GM12878 (cell line): Measurements from ENCODE around the gene SEMA4A. TPM values are rescaled to one million over a fixed set of nuclear protein-coding genes. Genes with fewer than 3 reads are reported as not detected.
A peak's percentile ranks its signal among the peaks of the same experiment; 100 is the strongest.

Experiments
- ATAC-seq: fragments of 200-7000 bp; cut with Tn5 transposase; 3 replicates; pipeline ENCODE4 v1.9.1; 2020; ENCODE audit warnings: mild to moderate bottlenecking, moderate library complexity
- BruUV-seq: library from RNA; stranded (reverse); fragments of 400-500 nt; replicated peaks from 2 replicates; lab custom pipeline; 2021; lab: Mats Ljungman, UMichigan
- CTCF ChIA-PET: fragments of 300-600 bp; sonication (Branson Sonifier 250); formaldehyde crosslinking; extraction: SDS; loops from one replicate; lab custom pipeline; 2021; ENCODE audit warnings: inconsistent platforms; lab: Yijun Ruan, JAX
- POLR2A ChIA-PET: fragments of 350-600 bp; formaldehyde crosslinking; extraction: SDS; loops from one replicate; lab custom pipeline; 2021; ENCODE audit warnings: inconsistent platforms; lab: Charles Lee
- RAD21 ChIA-PET: fragments of 300-600 bp; sonication (Branson Sonifier 250); formaldehyde crosslinking; loops from one replicate; lab custom pipeline; 2023; ENCODE audit warnings: antibody characterized with exemption; ENCODE audit not compliant: unreplicated experiment; lab: Charles Lee
- SMC1A ChIA-PET: fragments of 300-600 bp; sonication (Branson Sonifier 250); formaldehyde crosslinking; loops from one replicate; lab custom pipeline; 2023; ENCODE audit not compliant: unreplicated experiment, uncharacterized antibody; lab: Charles Lee
- DNase-seq: peaks from one replicate; pipeline ENCODE4 v3.0.0-alpha.2; 2011; ENCODE audit warnings: low read depth, low spot score
- FAIRE-seq: peaks from 3 replicates; lab custom pipeline; 2011; peaks lifted over from hg19 to GRCh38; lab: Jason Lieb, UNC
- H2AFZ ChIP-seq: 2 replicates; pipeline ENCODE4 v1.6.0; 2011; ENCODE audit warnings: low read depth, low read length, control low read depth; ENCODE audit not compliant: control insufficient read depth
- H3K27ac ChIP-seq: 2 replicates; pipeline ENCODE4 v1.5.1; 2011; ENCODE audit warnings: control low read depth; ENCODE audit not compliant: control insufficient read depth, insufficient read depth
- H3K27me3 ChIP-seq, 2 experiments: replicated peaks in 1 of 2; 2 replicates each; pipeline versions ENCODE4 v1.6.0 to v1.6.1; 2011; ENCODE audit warnings: low read length in 1 of 2; ENCODE audit not compliant: control insufficient read depth in 2 of 2, insufficient read depth in 2 of 2
- H3K36me3 ChIP-seq, 2 experiments: 2 replicates each; pipeline ENCODE4 v1.5.1; 2011; ENCODE audit warnings: low read length in 1 of 2; ENCODE audit not compliant: control insufficient read depth in 2 of 2, insufficient read depth in 2 of 2
- H3K4me1 ChIP-seq: 2 replicates; pipeline ENCODE4 v1.6.1; 2011; ENCODE audit warnings: mild to moderate bottlenecking, low read length, moderate library complexity, mixed read lengths; ENCODE audit not compliant: control insufficient read depth, insufficient read depth
- H3K4me2 ChIP-seq: 2 replicates; pipeline ENCODE4 v1.6.0; 2011; ENCODE audit warnings: control low read depth; ENCODE audit not compliant: control insufficient read depth, insufficient read depth
- H3K4me3 ChIP-seq: fragments of 200-600 bp; sonication (generic); 2 replicates; pipeline ENCODE4 v1.5.1; 2016
- H3K79me2 ChIP-seq: 2 replicates; pipeline ENCODE4 v1.6.0; 2011; ENCODE audit warnings: low read length; ENCODE audit not compliant: control insufficient read depth, insufficient read depth
- H3K9ac ChIP-seq: 2 replicates; pipeline ENCODE4 v1.8.0; 2011; ENCODE audit warnings: low read length, control low read depth, mixed read lengths; ENCODE audit not compliant: control insufficient read depth, insufficient read depth
- H3K9me3 ChIP-seq: replicated peaks from 3 replicates; pipeline ENCODE4 v1.5.1; 2011; ENCODE audit warnings: mild to moderate bottlenecking, low read length; ENCODE audit not compliant: control insufficient read depth, insufficient read depth
- H4K20me1 ChIP-seq: 2 replicates; pipeline ENCODE4 v1.6.0; 2011; ENCODE audit not compliant: control insufficient read depth, insufficient read depth
- ASH2L ChIP-seq: fragments of 300-600, 200-600 bp; sonication (generic); IDR thresholded peaks from 2 replicates; pipeline ENCODE4 v1.6.1; 2017; ENCODE audit warnings: low read depth, mild to moderate bottlenecking, borderline replicate concordance
- BHLHE40 ChIP-seq, 2 experiments: fragments of 450-650 bp in 1 of 2; IDR thresholded peaks; 2 replicates each; pipeline ENCODE4 v1.6.1; 2011 to 2017; ENCODE audit warnings: low read depth in 2 of 2, borderline replicate concordance in 1 of 2, improper control_type of control experiment in 1 of 2, low read length in 1 of 2, mild to moderate bottlenecking in 1 of 2
- BMI1 ChIP-seq: fragments of 450-650 bp; IDR thresholded peaks from 2 replicates; pipeline ENCODE4 v1.6.1; 2016; ENCODE audit warnings: mild to moderate bottlenecking, moderate library complexity, borderline replicate concordance
- CBX3 ChIP-seq: fragments of 200-600 bp; sonication (generic); IDR thresholded peaks from 2 replicates; pipeline ENCODE4 v1.6.1; 2016; ENCODE audit warnings: low read depth, borderline replicate concordance
- HDAC2 ChIP-seq: fragments of 200-600 bp; sonication (generic); IDR thresholded peaks from 2 replicates; pipeline ENCODE4 v1.6.1; 2017
- IKZF2 ChIP-seq, 2 experiments: fragments of 450-650 bp; IDR thresholded peaks; 2 replicates each; pipeline ENCODE4 v1.6.1; 2017; ENCODE audit warnings: mild to moderate bottlenecking in 2 of 2, moderate library complexity in 2 of 2
- JUNB ChIP-seq: IDR thresholded peaks from 2 replicates; pipeline ENCODE4 v1.6.1; 2016; ENCODE audit warnings: antibody characterized with exemption, mild to moderate bottlenecking
- NR2F1 ChIP-seq: fragments of 450-650 bp; conservative IDR thresholded peaks from 2 replicates; pipeline ENCODE4 v1.6.1; 2017; ENCODE audit warnings: mild to moderate bottlenecking
- NRF1 ChIP-seq: conservative IDR thresholded peaks from 2 replicates; pipeline ENCODE4 v1.6.1; 2011; ENCODE audit warnings: mild to moderate bottlenecking, low read depth, low read length, improper control_type of control experiment
- PRDM15 ChIP-seq: fragments of 450-650 bp; formaldehyde crosslinking; IDR thresholded peaks from 2 replicates; pipeline ENCODE4 v1.4.0; 2020; ENCODE audit warnings: mild to moderate bottlenecking, moderate library complexity
- SIX5 ChIP-seq: IDR thresholded peaks from 2 replicates; pipeline ENCODE4 v1.6.1; 2011; ENCODE audit warnings: mild to moderate bottlenecking, low read depth, low read length, moderate library complexity; ENCODE audit not compliant: severe bottlenecking
- SMAD5 ChIP-seq: IDR thresholded peaks from 2 replicates; pipeline ENCODE4 v1.6.1; 2016; ENCODE audit warnings: antibody characterized with exemption, low read depth
- SPI1 ChIP-seq: IDR thresholded peaks from 2 replicates; pipeline ENCODE4 v1.6.1; 2011; ENCODE audit warnings: low read depth, mild to moderate bottlenecking, low read length, moderate library complexity, borderline replicate concordance; ENCODE audit not compliant: insufficient read depth
- STAT3 ChIP-seq: IDR thresholded peaks from 2 replicates; pipeline ENCODE4 v1.6.1; 2011; ENCODE audit warnings: low read depth, low read length, improper control_type of control experiment
- WRNIP1 ChIP-seq: IDR thresholded peaks from 2 replicates; pipeline ENCODE4 v1.6.1; 2011; ENCODE audit warnings: low read depth, low read length, improper control_type of control experiment, borderline replicate concordance
- ZNF384 ChIP-seq: IDR thresholded peaks from 2 replicates; pipeline ENCODE4 v1.6.1; 2012; ENCODE audit warnings: low read depth, mild to moderate bottlenecking, low read length, improper control_type of control experiment, borderline replicate concordance
- WGBS: methylation state at CpG from one replicate; pipeline ENCODE4 v1.1.6; 2016; ENCODE audit warnings: low lambda C conversion rate; ENCODE audit not compliant: insufficient replicate concordance, insufficient coverage; ENCODE audit errors: missing lambda C conversion rate; 5-methylcytosine and 5-hydroxymethylcytosine counted together
- in situ Hi-C: fragments of 300-500 bp; cut with MboI; formaldehyde crosslinking; loops from 9 replicates; pipeline ENCODE4 v1.14.3; 2018; ENCODE audit warnings: mixed read lengths
- intact Hi-C: fragments of 100-400 bp; cut with micrococcal nuclease; formaldehyde crosslinking; loops from one replicate; pipeline ENCODE4 v1.14.2; 2022; ENCODE audit not compliant: unreplicated experiment
- polyA plus RNA-seq, 11 experiments: library from polyadenylated mRNA; depleted of rRNA in 4 of 11; unstranded in 6 of 11; stranded (reverse) in 5 of 11; fragments of >200 nt; fragmentation: Nextera tagmentation in 4 of 11; fragmentation: Illumina TruSeq in 1 of 11; extraction: Ambion mirVana in 4 of 11; extraction: Trizol in 1 of 11; gene quantifications; 1 replicate in 1 of 11; 2 replicates in 10 of 11; pipeline versions ENCODE4 v1.2.1 to v1.2.3, GENCODE V29; 2011 to 2016; ENCODE audit warnings: inconsistent platforms in 2 of 11, missing spikeins in 2 of 11, low read depth in 1 of 11
- total RNA-seq, 4 experiments: library from RNA; depleted of rRNA in 3 of 4; stranded (reverse); fragments of >200 nt in 3 of 4; fragmentation: Illumina TruSeq in 1 of 4; extraction: Trizol in 1 of 4; gene quantifications; 2 replicates each; pipeline versions ENCODE4 v1.2.1 to v1.2.3, GENCODE V29; 2013 to 2021

SEMA4A gene
- total and polyA plus RNA-seq, 10 of the 15 experiments (the other 5 are each of a cell fraction or from before 2014, with no cell fraction given), result 2.6 to 64.2 (median 32.8) TPM

- TF ChIP-seq CBX3 (no peak), NRF1 (no peak), STAT3 (no peak), NR2F1 (no peak; the same call in 1 of the 2 replicates)
Measured at GRCh38 chr1:156126043-156126629, 27.2 kb upstream of the SEMA4A start (continued).

GRCh38 chr1:156126630-156127534 is 26.5 kb upstream of the SEMA4A start:
- Histone ChIP-seq H3K27me3 (no peaks in the 10 kb centered on the region), H3K9me3 (no peaks in the 10 kb centered on the region), H3K4me3 (peak overlapping the region; percentile 40; the same call in 1 of the 2 replicates), H3K4me2 (peak overlapping the region; percentile 78), H3K27ac (peak overlapping the region; percentile 87), H3K4me1 (peaks cover 68% of the 10 kb centered on the region), H3K79me2 (peaks cover 55% of the 10 kb centered on the region), H2AFZ (no peak overlapping the region; the same call in 1 of the 2 replicates), H4K20me1 (no peaks in the 10 kb centered on the region), H3K36me3 (peaks cover 0 to 3% of the 10 kb centered on the region in 2 experiments; a peak in 2 of 4 replicates), H3K9ac (peak overlapping the region; percentile 50)
- ChIA-PET RAD21 (interaction anchor here (0.7 to 22.2 kb wide), 11 partner anchors 11 to 1651 kb away, joined by 3 to 695 read pairs (median 4); partner anchors contain the start of gene LMNA), SMC1A (interaction anchor here (1.0 to 23.6 kb wide), 6 partner anchors 9 to 98 kb away, joined by 3 to 874 read pairs (median 24); partner anchors contain the start of genes LMNA and PMF1), CTCF (interaction anchor here (0.8 to 25.7 kb wide), 9 partner anchors 13 to 188 kb away, joined by 3 to 1294 read pairs (median 10); partner anchors contain the start of genes LMNA, SEMA4A and SLC25A44), POLR2A (interaction anchor here (0.6 to 7.0 kb wide), 10 partner anchors 10 to 228 kb away, joined by 3 to 89 read pairs (median 5); partner anchors contain the start of genes LMNA and SLC25A44)
- intact Hi-C loops, result loop anchor here (1.0 kb wide), 1 partner anchor 138 kb away; no protein-coding TSS in a partner anchor
- no TSS peak for BruUV-seq
- DNase-seq, result peak; percentile 86
- peak; percentile 83 for FAIRE-seq
- in situ Hi-C loops, result no loop called here
- ATAC-seq, result peak; percentile 63
- WGBS, result 6% methylated on average over 13 of the region's 15 CpGs
- TF ChIP-seq BHLHE40 (IDR thresholded peaks at IDR 0.05; ENCODE audit: borderline replicate concordance in 1 of 2, low read depth in 2 of 2, low read length in 1 of 2) (peak; percentile 95 to 96), HDAC2 (no peak), SPI1 (peak; percentile 92), SIX5 (no peak), ZNF384 (peak; percentile 85), WRNIP1 (no peak), SMAD5 (0 out of 2 replicates have a peak, but pooled peaks have one; percentile 4), PRDM15 (CRISPR knock-in tag) (no peak), JUNB (peak; percentile 85), BMI1 (peak; percentile 72; the same call in 1 of the 2 replicates), ASH2L (no peak), CBX3 (no peak), IKZF2 (IDR thresholded peaks at IDR 0.05) (peak; percentile 99)
